ENCODE measurements around the gene ITGB3. TPM values are rescaled to one million over a fixed set of nuclear protein-coding genes. Genes with fewer than 3 reads are reported as not detected.
"Not testable (repeated sequence)": the region's sequence is repeated elsewhere in the genome, so short reads cannot be mapped to it uniquely, and the experiment has no call there.

Gene ITGB3
- total RNA-seq, 1 donor: 22.0 TPM

GRCh38 chr17:47267354-47267828 is 13.8 kb downstream of the ITGB3 start:
- no peak overlapping the region for H3K4me3 ChIP-seq (ENCODE audit: low read depth, low read length)
- TF ChIP-seq CTCF (IDR thresholded peaks at IDR 0.05; ENCODE audit: insufficient read depth, low read length): no peak
- peak; percentile 72 for DNase-seq (ENCODE audit: low read depth)

GRCh38 chr17:47268964-47269363 is 15.3 kb downstream of the ITGB3 start:
- H3K4me3 ChIP-seq (ENCODE audit: low read depth, low read length); DNase-seq (ENCODE audit: low read depth): not testable (repeated sequence)

- H3K4me3 ChIP-seq (ENCODE audit: low read depth, low read length); DNase-seq (ENCODE audit: low read depth): not testable (repeated sequence)
These were observed 16.1 kb downstream of the ITGB3 start for GRCh38 chr17:47269561-47270280.

GRCh38 chr17:47270946-47271705 is 17.5 kb downstream of the ITGB3 start:
- DNase-seq (ENCODE audit: low read depth): no peak
- no peak overlapping the region for H3K4me3 ChIP-seq (ENCODE audit: low read depth, low read length)
- TF ChIP-seq CTCF (IDR thresholded peaks at IDR 0.05; ENCODE audit: insufficient read depth, low read length): no peak

GRCh38 chr17:47272491-47272890 is 18.9 kb downstream of the ITGB3 start:
- no peak for DNase-seq (ENCODE audit: low read depth)
- H3K4me3 ChIP-seq (ENCODE audit: low read depth, low read length): no peak overlapping the region
- no peak for TF ChIP-seq CTCF (IDR thresholded peaks at IDR 0.05; ENCODE audit: insufficient read depth, low read length)

- TF ChIP-seq CTCF (IDR thresholded peaks at IDR 0.05; ENCODE audit: insufficient read depth, low read length): no peak
- DNase-seq (ENCODE audit: low read depth): no peak
- no peak overlapping the region for H3K4me3 ChIP-seq (ENCODE audit: low read depth, low read length)
These were observed 19.6 kb downstream of the ITGB3 start for GRCh38 chr17:47273245-47273644.

GRCh38 chr17:47274319-47275069 is 20.9 kb downstream of the ITGB3 start:
- no peak for TF ChIP-seq CTCF (IDR thresholded peaks at IDR 0.05; ENCODE audit: insufficient read depth, low read length)
- no peak for DNase-seq (ENCODE audit: low read depth)
- H3K4me3 ChIP-seq (ENCODE audit: low read depth, low read length): no peak overlapping the region
